ENCODE data around the gene PNPLA6. TPM values are rescaled to one million over a fixed set of nuclear protein-coding genes. Genes with fewer than 3 reads are reported as not detected.
A peak's percentile ranks its signal among the peaks of the same experiment; 100 is the strongest.

The PNPLA6 gene
- total and polyA plus RNA-seq, 9 of the 15 experiments (the other 6 are each of a cell fraction or from before 2014, with no cell fraction given), result 0.07 to 30.2 (median 8.3) TPM

DNA sequence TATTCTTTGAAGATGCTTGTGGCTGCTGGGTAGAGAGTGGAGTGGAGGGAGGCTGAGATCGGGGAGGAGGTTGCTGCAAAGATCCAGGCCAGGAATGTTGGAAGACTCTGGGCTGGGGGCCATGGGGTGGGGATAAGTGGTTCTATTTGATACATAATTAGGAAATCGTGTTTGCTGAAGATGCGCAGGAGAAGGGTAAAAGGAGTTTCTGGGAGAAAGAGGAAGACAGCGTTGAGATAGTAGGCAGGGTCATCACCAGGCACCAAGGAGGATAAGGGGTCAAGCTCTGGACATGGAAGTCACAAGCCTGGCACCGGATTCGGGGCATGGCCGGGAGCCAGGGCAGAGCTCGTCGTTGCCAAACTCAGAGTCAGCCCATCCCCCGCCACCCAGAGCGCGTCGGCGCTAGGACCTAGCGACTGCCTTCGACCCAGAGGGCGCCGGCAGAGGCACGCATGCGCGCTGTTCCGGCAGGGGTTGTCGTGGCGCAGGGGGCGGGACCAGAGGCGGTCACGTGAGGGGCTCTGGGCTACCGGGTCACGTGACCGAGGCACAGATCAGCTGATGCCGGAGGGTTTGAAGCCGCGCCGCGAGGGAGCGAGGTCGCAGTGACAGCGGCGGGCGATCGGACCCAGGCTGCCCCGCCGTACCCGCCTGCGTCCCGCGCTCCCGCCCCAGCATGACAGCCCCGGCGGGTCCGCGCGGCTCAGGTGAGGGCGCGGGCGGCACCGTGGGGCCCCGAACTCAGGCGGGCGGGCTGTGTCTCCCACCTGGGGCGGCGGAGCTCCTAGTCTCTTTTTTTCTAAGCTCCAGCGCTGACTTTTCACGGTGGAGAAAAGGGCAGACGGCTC is 13.2 kb upstream of the PNPLA6 start, which contains the start of gene MCOLN1 (continued):
- TF ChIP-seq MYBL2 (IDR thresholded peaks at IDR 0.05; ENCODE audit: low read depth) (no peak), MYBL2 (CRISPR knock-in tag; IDR thresholded peaks at IDR 0.05; ENCODE audit: borderline replicate concordance) (no peak; the same call in 1 of the 2 replicates), GABPB1 (CRISPR knock-in tag; IDR thresholded peaks at IDR 0.05) (peak; percentile 62), FIP1L1 (IDR thresholded peaks at IDR 0.05; ENCODE audit: low read depth, low read length, poor library complexity, severe bottlenecking) (peak; percentile 77), NRF1 (conservative IDR thresholded peaks at IDR 0.05 in 1 of 2, IDR thresholded peaks at IDR 0.05 in 1 of 2) (peak; percentile 96 to 97), ZNF347 (CRISPR knock-in tag; IDR thresholded peaks at IDR 0.05; ENCODE audit: low read depth) (no peak), NFATC3 (IDR thresholded peaks at IDR 0.05) (no peak), BCOR (IDR thresholded peaks at IDR 0.05) (0 out of 2 replicates have a peak, but pooled peaks have one; percentile 39), MTA2 (IDR thresholded peaks at IDR 0.05; ENCODE audit: low read depth) (no peak), TAF7 (tag; IDR thresholded peaks at IDR 0.05) (no peak)
- TF ChIP-seq, protein P1, sequence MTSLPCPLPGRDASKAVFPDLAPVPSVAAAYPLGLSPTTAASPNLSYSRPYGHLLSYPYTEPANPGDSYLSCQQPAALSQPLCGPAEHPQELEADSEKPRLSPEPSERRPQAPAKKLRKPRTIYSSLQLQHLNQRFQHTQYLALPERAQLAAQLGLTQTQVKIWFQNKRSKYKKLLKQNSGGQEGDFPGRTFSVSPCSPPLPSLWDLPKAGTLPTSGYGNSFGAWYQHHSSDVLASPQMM (CRISPR knock-in tag; IDR thresholded peaks at IDR 0.05), result no peak
- TF ChIP-seq, protein P2, sequence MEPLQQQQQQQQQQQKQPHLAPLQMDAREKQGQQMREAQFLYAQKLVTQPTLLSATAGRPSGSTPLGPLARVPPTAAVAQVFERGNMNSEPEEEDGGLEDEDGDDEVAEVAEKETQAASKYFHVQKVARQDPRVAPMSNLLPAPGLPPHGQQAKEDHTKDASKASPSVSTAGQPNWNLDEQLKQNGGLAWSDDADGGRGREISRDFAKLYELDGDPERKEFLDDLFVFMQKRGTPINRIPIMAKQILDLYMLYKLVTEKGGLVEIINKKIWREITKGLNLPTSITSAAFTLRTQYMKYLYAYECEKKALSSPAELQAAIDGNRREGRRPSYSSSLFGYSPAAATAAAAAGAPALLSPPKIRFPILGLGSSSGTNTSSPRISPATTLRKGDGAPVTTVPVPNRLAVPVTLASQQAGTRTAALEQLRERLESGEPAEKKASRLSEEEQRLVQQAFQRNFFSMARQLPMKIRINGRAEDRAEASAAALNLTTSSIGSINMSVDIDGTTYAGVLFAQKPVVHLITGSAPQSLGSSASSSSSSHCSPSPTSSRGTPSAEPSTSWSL (CRISPR knock-in tag; IDR thresholded peaks at IDR 0.05; ENCODE audit: borderline replicate concordance), result peak; percentile 49; the same call in 1 of the 2 replicates
- TF ChIP-seq, protein P3, sequence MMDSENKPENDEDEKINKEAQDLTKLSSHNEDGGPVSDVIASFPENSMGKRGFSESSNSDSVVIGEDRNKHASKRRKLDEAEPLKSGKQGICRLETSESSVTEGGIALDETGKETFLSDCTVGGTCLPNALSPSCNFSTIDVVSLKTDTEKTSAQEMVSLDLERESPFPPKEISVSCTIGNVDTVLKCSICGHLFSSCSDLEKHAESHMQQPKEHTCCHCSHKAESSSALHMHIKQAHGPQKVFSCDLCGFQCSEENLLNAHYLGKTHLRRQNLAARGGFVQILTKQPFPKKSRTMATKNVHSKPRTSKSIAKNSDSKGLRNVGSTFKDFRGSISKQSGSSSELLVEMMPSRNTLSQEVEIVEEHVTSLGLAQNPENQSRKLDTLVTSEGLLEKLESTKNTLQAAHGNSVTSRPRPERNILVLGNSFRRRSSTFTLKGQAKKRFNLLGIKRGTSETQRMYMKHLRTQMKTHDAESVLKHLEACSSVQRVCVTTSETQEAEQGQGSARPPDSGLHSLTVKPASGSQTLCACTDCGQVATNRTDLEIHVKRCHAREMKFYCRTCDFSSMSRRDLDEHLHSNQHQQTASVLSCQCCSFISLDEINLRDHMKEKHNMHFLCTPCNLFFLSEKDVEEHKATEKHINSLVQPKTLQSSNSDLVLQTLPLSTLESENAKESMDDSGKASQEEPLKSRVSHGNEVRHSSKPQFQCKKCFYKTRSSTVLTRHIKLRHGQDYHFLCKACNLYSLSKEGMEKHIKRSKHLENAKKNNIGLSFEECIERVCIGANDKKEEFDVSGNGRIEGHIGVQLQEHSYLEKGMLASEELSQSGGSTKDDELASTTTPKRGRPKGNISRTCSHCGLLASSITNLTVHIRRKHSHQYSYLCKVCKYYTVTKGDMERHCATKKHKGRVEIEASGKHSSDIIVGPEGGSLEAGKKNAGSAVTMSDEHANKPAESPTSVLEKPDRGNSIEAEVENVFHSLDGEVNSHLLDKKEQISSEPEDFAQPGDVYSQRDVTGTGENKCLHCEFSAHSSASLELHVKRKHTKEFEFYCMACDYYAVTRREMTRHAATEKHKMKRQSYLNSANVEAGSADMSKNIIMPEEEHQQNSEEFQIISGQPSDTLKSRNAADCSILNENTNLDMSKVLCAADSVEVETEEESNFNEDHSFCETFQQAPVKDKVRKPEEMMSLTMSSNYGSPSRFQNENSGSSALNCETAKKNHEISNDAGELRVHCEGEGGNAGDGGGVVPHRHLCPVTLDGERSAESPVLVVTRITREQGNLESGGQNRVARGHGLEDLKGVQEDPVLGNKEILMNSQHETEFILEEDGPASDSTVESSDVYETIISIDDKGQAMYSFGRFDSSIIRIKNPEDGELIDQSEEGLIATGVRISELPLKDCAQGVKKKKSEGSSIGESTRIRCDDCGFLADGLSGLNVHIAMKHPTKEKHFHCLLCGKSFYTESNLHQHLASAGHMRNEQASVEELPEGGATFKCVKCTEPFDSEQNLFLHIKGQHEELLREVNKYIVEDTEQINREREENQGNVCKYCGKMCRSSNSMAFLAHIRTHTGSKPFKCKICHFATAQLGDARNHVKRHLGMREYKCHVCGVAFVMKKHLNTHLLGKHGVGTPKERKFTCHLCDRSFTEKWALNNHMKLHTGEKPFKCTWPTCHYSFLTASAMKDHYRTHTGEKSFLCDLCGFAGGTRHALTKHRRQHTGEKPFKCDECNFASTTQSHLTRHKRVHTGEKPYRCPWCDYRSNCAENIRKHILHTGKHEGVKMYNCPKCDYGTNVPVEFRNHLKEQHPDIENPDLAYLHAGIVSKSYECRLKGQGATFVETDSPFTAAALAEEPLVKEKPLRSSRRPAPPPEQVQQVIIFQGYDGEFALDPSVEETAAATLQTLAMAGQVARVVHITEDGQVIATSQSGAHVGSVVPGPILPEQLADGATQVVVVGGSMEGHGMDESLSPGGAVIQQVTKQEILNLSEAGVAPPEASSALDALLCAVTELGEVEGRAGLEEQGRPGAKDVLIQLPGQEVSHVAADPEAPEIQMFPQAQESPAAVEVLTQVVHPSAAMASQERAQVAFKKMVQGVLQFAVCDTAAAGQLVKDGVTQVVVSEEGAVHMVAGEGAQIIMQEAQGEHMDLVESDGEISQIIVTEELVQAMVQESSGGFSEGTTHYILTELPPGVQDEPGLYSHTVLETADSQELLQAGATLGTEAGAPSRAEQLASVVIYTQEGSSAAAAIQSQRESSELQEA (IDR thresholded peaks at IDR 0.05; ENCODE audit: low read depth), result no peak
- TF ChIP-seq, protein P4, sequence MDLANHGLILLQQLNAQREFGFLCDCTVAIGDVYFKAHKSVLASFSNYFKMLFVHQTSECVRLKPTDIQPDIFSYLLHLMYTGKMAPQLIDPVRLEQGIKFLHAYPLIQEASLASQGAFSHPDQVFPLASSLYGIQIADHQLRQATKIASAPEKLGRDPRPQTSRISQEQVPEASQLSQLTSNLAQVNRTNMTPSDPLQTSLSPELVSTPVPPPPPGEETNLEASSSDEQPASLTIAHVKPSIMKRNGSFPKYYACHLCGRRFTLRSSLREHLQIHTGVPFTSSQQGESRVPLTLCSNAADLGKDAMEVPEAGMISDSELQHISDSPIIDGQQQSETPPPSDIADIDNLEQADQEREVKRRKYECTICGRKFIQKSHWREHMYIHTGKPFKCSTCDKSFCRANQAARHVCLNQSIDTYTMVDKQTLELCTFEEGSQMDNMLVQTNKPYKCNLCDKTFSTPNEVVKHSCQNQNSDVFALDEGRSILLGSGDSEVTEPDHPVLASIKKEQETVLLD (IDR thresholded peaks at IDR 0.05), result peak; percentile 94
